Measurements from ENCODE around the gene UBE2S.
"Not testable (repeated sequence)": the region's sequence is repeated elsewhere in the genome, so short reads cannot be mapped to it uniquely, and the experiment has no call there.

UBE2S gene

GRCh38 chr19:55410168-55410567, 2.6 kb upstream of the UBE2S start:
- TF ChIP-seq, protein P1, sequence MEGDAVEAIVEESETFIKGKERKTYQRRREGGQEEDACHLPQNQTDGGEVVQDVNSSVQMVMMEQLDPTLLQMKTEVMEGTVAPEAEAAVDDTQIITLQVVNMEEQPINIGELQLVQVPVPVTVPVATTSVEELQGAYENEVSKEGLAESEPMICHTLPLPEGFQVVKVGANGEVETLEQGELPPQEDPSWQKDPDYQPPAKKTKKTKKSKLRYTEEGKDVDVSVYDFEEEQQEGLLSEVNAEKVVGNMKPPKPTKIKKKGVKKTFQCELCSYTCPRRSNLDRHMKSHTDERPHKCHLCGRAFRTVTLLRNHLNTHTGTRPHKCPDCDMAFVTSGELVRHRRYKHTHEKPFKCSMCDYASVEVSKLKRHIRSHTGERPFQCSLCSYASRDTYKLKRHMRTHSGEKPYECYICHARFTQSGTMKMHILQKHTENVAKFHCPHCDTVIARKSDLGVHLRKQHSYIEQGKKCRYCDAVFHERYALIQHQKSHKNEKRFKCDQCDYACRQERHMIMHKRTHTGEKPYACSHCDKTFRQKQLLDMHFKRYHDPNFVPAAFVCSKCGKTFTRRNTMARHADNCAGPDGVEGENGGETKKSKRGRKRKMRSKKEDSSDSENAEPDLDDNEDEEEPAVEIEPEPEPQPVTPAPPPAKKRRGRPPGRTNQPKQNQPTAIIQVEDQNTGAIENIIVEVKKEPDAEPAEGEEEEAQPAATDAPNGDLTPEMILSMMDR (conservative IDR thresholded peaks at IDR 0.05; ENCODE audit: low read depth, low read length): no peak
- DNase-seq (ENCODE audit: low read depth): no peak
- H3K4me3 ChIP-seq (ENCODE audit: low read depth, low read length): no peak overlapping the region

- DNase-seq (ENCODE audit: low read depth); H3K4me3 ChIP-seq (ENCODE audit: low read depth, low read length): not testable (repeated sequence)
These were observed 1.6 kb upstream of the UBE2S start for GRCh38 chr19:55409179-55409578.

- peak overlapping the region; percentile 60 for H3K4me3 ChIP-seq (ENCODE audit: low read depth, low read length)
- DNase-seq (ENCODE audit: low read depth): no peak
- TF ChIP-seq, protein P1 (conservative IDR thresholded peaks at IDR 0.05; ENCODE audit: low read depth, low read length): no peak
These were observed 915 bp upstream of the UBE2S start for GRCh38 chr19:55408533-55408872.

GRCh38 chr19:55407800-55408532, 378 bp upstream of the UBE2S start:
- DNase-seq (ENCODE audit: low read depth): peak; percentile 100
- peak overlapping the region; percentile 87 for H3K4me3 ChIP-seq (ENCODE audit: low read depth, low read length)
- TF ChIP-seq, protein P1 (conservative IDR thresholded peaks at IDR 0.05; ENCODE audit: low read depth, low read length): no peak

DNA sequence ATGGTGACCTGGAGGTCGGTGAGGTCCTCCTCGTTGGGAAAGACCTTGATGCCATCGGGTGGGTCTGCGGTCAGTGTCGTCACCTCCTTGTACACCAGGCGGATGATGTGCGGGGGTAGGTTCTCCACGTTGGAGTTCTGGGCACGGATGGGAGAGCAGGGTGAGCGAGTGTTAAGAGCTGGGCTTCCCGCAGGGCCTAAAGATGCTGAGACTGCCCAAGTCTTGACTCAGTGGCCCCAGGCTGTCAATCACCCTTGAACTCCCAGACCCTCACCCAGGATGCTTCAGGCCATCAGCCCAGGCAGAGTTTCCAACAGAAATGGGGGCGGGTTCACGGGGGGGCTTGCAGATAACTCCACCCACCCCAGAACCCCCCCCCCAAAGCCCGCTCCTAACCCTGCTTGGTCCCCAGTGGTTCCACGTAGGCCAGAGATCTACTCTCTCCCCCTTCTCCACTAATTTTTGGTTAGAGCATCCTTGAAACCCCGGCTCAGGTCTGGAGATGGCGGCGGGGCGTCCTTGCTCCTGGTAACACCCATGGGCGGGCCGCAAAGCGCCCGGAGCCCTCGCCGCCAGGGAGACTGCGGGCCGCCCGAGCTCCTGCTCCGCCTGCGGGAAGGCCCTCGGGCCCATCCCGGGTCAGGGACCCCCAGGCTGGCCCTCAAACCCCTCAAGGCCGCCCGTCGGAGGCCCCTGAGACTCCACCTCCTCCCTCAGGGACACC, 600 bp downstream of the UBE2S start:
- peak; percentile 48 for DNase-seq (ENCODE audit: low read depth)
- peak overlapping the region; percentile 87 for H3K4me3 ChIP-seq (ENCODE audit: low read depth, low read length)
- TF ChIP-seq, protein P1 (conservative IDR thresholded peaks at IDR 0.05; ENCODE audit: low read depth, low read length): no peak

GRCh38 chr19:55406091-55406825, 1.3 kb downstream of the UBE2S start:
- no peak for DNase-seq (ENCODE audit: low read depth)
- TF ChIP-seq, protein P1 (conservative IDR thresholded peaks at IDR 0.05; ENCODE audit: low read depth, low read length): no peak
- H3K4me3 ChIP-seq (ENCODE audit: low read depth, low read length): peak overlapping the region; percentile 87

- TF ChIP-seq, protein P1 (conservative IDR thresholded peaks at IDR 0.05; ENCODE audit: low read depth, low read length): no peak
- H3K4me3 ChIP-seq (ENCODE audit: low read depth, low read length): no peak overlapping the region
- no peak for DNase-seq (ENCODE audit: low read depth)
These were observed 1.9 kb downstream of the UBE2S start for GRCh38 chr19:55405638-55406037.
